ENCODE data around the gene SLC39A1. TPM values are rescaled to one million over a fixed set of nuclear protein-coding genes. Genes with fewer than 3 reads are reported as not detected.

SLC39A1 gene
- total RNA-seq, 4 donors from 2014 or later, result 37.1 to 63.2 (median 47.9) TPM

GRCh38 chr1:153941826-153942725 is 21.3 kb downstream of the SLC39A1 start:
- DNase-seq (no peak), ATAC-seq (no peak)
- Histone ChIP-seq H3K27ac (no peak overlapping the region), H3K4me1 (peaks cover 14 to 30% of the 10 kb centered on the region in 2 donors), H3K27me3 (no peaks in the 10 kb centered on the region), H3K36me3 (peaks cover 4 to 45% of the 10 kb centered on the region in 2 donors), H3K4me3 (no peak overlapping the region), H3K9me3 (no peaks in the 10 kb centered on the region)
- in situ Hi-C loops (cut with MboI; ENCODE audit: low sequenced_read_pairs in 4 of 4) (loop anchor here in 1 of 4 donors (10.0 kb wide), 1 partner anchor 147 kb away; no protein-coding TSS in a partner anchor), intact Hi-C loops (cut with DNase I; ENCODE audit: low total_unique reads) (no loop called here)
- TF ChIP-seq CTCF (IDR thresholded peaks at IDR 0.05 in 4 of 5, conservative IDR thresholded peaks at IDR 0.05 in 1 of 5), result no peak
- no peak for TF ChIP-seq POLR2A (IDR thresholded peaks at IDR 0.05)

DNA sequence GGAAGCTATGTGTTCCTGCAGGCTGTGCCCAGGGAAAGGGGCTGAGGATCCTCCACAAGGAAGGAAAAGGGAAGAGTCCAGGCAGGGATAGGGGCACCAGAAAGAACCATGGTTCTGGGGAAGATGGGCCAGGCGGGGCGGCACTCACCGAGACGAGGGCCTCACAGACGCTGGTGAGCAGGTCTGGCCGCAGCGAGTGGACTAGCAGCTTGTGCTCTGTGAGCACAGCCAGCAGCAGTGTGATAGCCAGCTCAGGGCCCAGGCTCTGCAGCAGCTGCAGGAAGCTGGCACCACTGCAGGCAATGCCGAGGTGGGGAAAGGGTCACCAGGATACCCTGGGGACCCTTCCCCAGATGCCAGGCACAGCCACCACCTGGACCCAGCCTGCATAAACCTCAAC is 22.6 kb downstream of the SLC39A1 start:
- peaks cover 4 to 58% of the 10 kb centered on the region in 2 donors for H3K36me3 ChIP-seq

GRCh38 chr1:153939476-153939875 is 23.9 kb downstream of the SLC39A1 start:
- H3K27me3 ChIP-seq, result no peaks in the 10 kb centered on the region
- no peaks in the 10 kb centered on the region for H3K9me3 ChIP-seq
- intact Hi-C loops (cut with DNase I; ENCODE audit: low total_unique reads), result no loop called here
- DNase-seq (no peak), ATAC-seq (no peak)
- no peak overlapping the region for H3K4me3 ChIP-seq
- in situ Hi-C loops (cut with MboI; ENCODE audit: low sequenced_read_pairs in 4 of 4), result no loop called here
- H3K36me3 ChIP-seq, result peaks cover 4 to 71% of the 10 kb centered on the region in 2 donors
- H3K27ac ChIP-seq, result no peak overlapping the region
- no peak for TF ChIP-seq POLR2A (IDR thresholded peaks at IDR 0.05)
- TF ChIP-seq CTCF (IDR thresholded peaks at IDR 0.05 in 4 of 5, conservative IDR thresholded peaks at IDR 0.05 in 1 of 5), result no peak
- H3K4me1 ChIP-seq, result peaks cover 0 to 15% of the 10 kb centered on the region in 2 donors

More for the DNA sequence above, 22.6 kb downstream of the SLC39A1 start:
- intact Hi-C loops (cut with DNase I; ENCODE audit: low total_unique reads) (no loop called here), in situ Hi-C loops (cut with MboI; ENCODE audit: low sequenced_read_pairs in 4 of 4) (loop anchor here in 1 of 4 donors (10.0 kb wide), 1 partner anchor 146 kb away; no protein-coding TSS in a partner anchor)
- Histone ChIP-seq H3K9me3 (no peaks in the 10 kb centered on the region), H3K27ac (no peak overlapping the region), H3K27me3 (no peaks in the 10 kb centered on the region), H3K4me1 (peaks cover 9 to 26% of the 10 kb centered on the region in 2 donors), H3K4me3 (no peak overlapping the region)
- no peak for TF ChIP-seq CTCF (IDR thresholded peaks at IDR 0.05 in 4 of 5, conservative IDR thresholded peaks at IDR 0.05 in 1 of 5)
- no peak for TF ChIP-seq POLR2A (IDR thresholded peaks at IDR 0.05)
- ATAC-seq, result no peak
- DNase-seq, result no peak

- in situ Hi-C loops (cut with MboI; ENCODE audit: low sequenced_read_pairs in 4 of 4), result no loop called here
- no peak for TF ChIP-seq POLR2A (IDR thresholded peaks at IDR 0.05)
- no peak for TF ChIP-seq CTCF (IDR thresholded peaks at IDR 0.05 in 4 of 5, conservative IDR thresholded peaks at IDR 0.05 in 1 of 5)
- intact Hi-C loops (cut with DNase I; ENCODE audit: low total_unique reads), result no loop called here
- H3K27ac ChIP-seq, result no peak overlapping the region
- DNase-seq (no peak), ATAC-seq (no peak)
- H3K27me3 ChIP-seq, result no peaks in the 10 kb centered on the region
- peaks cover 4 to 76% of the 10 kb centered on the region in 2 donors for H3K36me3 ChIP-seq
- no peaks in the 10 kb centered on the region for H3K9me3 ChIP-seq
- peaks cover 0 to 10% of the 10 kb centered on the region in 2 donors for H3K4me1 ChIP-seq
- H3K4me3 ChIP-seq, result no peak overlapping the region
These were observed 24.3 kb downstream of the SLC39A1 start for GRCh38 chr1:153938996-153939395.

Data from gastrocnemius medialis (tissue), 4 donors.